ENCODE measurements around the gene GBX1.
A peak's percentile ranks its signal among the peaks of the same experiment; 100 is the strongest.

GBX1 gene

GRCh38 chr7:151114151-151115090 is 53.1 kb downstream of the GBX1 start:
- DNase-seq (ENCODE audit: low read depth, low spot score) = no peak

DNA sequence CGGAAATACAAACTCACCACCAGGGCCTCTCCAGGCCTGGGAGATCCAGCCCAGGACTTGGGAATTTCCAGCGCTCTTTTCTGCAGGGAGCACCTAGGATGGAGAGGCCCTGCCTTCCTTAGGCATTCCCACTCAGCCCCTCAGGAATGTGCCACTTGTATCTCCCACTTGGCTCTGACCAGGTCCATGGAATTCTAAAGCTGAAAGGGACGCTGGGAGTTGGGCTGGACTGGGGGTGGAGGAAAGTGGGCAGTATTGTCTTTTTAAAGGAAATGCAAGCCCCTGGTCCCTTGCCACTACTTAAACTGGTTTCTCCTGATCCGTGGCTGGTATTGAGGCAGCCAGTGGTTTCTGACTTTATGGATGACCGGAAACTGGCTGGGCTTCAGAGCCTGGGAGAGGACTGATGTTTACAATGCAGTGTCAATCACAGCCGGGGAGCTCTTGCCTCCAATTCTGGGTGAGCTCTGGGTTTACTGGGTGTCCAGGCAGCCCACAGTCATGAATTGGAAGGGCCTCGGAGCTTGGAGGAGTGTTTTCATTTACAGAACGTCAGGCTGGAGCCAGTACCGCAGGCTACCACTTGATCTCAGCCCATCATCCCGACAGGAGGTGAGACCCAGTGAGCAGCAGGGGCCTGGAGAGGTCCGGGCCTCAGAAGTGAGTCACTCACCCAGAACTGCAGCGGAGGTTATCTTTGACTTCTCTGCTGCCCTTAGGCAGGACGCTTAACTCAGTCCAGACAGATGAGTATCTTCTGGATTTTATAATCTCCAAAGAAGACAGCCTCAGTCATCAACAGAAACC is 53.9 kb downstream of the GBX1 start:
- DNase-seq (ENCODE audit: low read depth, low spot score) = peak; percentile 74

GRCh38 chr7:151110941-151111645 is 56.4 kb downstream of the GBX1 start:
- DNase-seq (ENCODE audit: low read depth, low spot score) = no peak

DNA sequence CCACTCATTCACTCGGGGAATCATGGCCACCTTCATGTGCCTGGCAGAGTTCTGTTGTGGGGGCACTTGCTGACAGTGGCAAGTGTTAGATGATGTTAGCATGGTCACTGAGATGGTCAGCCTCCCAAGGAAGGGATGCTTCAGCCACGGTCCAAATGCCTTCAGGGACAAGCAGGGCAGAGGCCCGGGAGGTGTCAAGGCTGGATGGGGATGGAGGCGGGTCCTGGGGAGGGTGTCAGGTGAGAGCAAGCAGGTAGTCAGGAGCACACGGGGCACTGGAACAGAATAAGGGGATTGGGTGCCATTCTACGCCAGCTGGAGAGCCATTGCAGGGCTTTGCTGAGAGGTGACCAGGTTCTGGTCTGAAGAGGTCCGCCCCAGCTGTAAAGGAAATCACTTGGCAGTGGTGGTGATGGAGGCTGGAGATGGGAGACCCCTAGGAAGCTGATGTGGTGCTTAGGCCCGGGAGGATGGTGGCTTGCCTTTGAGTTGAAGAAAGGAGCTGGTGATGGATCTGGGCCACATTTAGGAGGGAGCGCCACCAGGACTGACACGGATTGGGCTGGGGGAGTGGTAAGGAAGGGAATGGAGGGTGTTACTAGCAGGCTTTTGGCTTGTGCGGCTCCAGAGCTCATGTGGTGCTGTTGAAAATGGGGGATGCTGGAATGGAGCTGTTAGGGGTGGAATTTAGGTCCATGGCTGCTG is 57.1 kb downstream of the GBX1 start:
- DNase-seq (ENCODE audit: low read depth, low spot score) = no peak

DNA sequence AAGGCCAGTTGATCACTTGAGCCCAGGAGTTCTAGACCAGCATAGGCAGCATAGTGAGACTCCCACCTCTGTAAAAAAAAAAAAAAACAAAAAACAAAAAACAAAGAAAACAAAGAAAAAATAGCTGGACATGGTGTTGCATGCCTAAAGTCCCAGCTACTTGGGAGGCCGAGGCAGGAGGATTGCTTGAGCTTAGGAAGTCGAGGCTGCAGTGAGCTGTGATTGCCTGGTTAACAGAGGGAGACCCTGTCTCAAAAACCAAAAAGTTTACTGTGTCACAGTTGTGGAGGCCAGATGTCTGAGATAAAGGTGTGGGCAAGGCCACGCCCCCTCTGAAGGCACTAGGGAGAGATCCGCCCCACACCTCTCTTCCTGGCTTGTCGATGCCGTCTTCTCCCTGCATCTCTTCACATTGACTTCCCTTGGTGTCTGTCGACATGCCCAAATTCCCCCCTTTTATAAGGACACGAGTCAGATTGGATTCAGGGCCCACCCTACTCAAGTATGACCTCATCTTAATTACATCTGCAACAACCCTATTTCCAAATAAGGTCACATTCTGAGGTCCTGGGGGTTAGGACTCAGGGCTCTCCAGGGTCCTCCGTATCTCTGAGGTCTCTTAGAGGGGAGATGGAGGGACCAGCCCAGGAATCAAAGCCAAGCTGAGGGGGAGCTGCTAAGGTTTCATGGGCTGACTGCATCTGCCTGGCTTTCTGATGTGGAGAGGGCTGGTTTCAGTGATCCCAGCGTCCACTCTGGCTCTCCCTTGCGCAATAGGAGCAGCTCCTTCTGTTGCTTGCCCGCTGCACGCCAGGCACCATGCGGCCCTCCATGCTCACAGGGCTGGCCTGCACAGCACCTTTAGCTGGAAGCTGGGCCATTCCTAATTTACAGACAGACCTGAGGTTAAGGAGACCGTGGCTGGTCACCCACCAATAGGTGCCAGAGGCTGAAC is 58.1 kb downstream of the GBX1 start:
- no peak for DNase-seq (ENCODE audit: low read depth, low spot score)

GRCh38 chr7:151107882-151108281 is 59.6 kb downstream of the GBX1 start:
- no peak for DNase-seq (ENCODE audit: low read depth, low spot score)

GRCh38 chr7:151104411-151105235 is 62.9 kb downstream of the GBX1 start:
- no peak for DNase-seq (ENCODE audit: low read depth, low spot score)

DNA sequence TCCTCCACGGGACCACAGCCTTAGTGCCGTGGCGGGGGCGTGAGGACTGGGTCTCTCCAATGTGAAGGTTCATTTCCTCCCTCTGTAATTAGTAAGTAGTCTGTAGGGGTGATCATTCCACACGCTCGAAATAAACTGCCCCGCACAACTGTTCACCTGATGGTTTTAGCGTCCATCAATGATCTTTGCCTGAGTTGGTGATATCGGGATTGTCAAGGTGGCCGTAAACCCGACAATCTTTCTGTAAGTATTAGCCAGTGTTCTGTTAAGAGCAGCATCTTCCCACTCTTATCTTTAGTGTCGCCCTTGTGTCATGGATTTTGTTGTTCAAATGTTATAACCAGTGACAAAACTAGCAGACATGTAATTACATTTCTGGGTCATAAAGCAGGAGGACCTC is 63.5 kb downstream of the GBX1 start:
- DNase-seq (ENCODE audit: low read depth, low spot score) = no peak

GRCh38 chr7:151102991-151103390 is 64.5 kb downstream of the GBX1 start:
- DNase-seq (ENCODE audit: low read depth, low spot score) = no peak

DNA sequence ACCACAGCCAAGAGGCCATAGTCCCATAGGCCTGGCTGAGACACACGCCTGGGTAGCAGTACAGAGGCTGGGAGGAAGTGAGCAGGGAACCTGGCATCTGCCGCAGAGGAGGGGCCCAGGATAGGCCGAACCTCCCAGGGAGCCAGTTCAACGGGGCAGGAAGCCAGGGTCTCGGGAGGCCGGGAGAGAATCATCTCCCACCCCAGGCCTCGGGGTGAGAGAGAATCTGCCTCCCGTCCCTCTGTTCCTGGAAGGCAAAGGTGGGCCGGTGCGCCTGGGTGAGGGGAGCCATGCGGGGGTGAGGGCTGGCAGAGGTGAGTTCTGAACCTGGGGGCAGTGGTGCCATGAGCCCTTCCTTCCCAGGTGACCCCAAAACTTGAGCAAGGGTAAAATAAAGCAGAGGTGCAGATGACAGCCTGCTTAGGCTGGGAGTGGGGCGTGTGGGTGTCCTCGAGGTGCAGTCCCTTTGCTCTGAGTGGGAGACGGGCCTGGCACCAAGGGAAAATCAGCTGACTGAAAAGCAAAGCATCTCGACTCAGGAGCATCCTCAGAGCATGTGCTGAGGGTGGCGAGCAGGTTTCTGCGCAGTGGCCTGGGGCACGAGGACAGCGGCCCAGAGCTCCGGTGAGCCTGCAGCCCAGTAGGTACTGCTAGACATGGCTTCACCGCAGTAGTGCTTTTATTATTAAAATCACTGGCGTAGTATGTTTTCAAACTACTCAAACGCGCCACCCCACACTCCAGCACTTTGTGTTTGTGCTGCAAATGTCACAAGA is 65.7 kb downstream of the GBX1 start:
- DNase-seq (ENCODE audit: low read depth, low spot score) = no peak

DNA sequence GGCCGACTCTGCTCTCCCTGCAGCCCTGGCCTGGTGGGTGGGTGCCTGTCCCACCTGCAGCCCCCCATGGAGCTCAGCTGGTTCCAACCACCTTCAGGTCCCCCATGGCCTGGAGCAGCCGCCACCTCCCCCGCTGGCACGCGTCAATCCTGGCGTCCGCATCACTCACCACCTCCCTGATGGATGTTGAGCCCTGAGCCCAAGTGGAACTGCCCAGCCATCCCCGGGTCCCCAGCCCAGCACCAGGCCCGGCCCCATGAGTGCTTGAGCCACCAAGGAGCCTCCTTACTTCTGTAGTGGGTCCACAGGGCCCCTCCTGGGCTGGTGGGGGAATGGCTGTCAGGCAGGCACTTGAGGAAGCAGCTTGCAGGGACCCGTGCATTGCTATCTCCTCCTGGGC is 66.6 kb downstream of the GBX1 start:
- no peak for DNase-seq (ENCODE audit: low read depth, low spot score)

- DNase-seq (ENCODE audit: low read depth, low spot score) = no peak
Observed at GRCh38 chr7:151099486-151100211, 67.8 kb downstream of the GBX1 start.

Data from iPS DF 19.7 (cell line).